ENCODE measurements around the gene DPEP1.
A peak's percentile ranks its signal among the peaks of the same experiment; 100 is the strongest.

The DPEP1 gene

DNA sequence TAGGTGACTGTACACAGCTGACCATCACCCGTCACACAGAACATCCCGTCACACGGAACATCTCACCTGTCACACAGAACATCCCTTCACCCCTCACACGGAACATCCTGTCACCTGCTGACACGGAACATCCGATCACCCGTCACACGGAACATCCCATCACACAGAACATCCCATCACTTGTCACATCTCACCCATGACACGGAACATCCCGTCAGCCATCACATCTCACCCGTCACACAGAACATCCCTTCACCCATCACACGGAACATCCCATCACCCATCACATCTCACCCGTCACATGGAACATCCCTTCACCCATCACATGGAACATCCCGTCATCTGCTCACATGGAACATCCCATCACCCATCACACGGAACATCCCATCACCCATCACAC lies 34.1 kb upstream of the DPEP1 start:
- H3K4me3 ChIP-seq (ENCODE audit: low read depth in 1 of 2, low read length in 2 of 2): no peak overlapping the region
- H3K4me1 ChIP-seq (ENCODE audit: control insufficient read depth in 1 of 2, insufficient read depth in 2 of 2, low read length in 2 of 2): peaks cover 11 to 23% of the 10 kb centered on the region in 2 donors
- H3K27me3 ChIP-seq (ENCODE audit: control insufficient read depth in 1 of 2, insufficient read depth in 2 of 2, low read length in 2 of 2): peaks cover 1% of the 10 kb centered on the region in 2 donors
- H3K27ac ChIP-seq (ENCODE audit: low read depth, low read length): no peak overlapping the region
- H3K9ac ChIP-seq (ENCODE audit: low read depth in 1 of 2, low read length in 2 of 2): no peak overlapping the region
- no peaks in the 10 kb centered on the region for H3K9me3 ChIP-seq (ENCODE audit: control insufficient read depth in 1 of 2, low read length in 2 of 2)
- no peaks in the 10 kb centered on the region for H3K36me3 ChIP-seq (ENCODE audit: control insufficient read depth in 1 of 2, insufficient read depth in 2 of 2, low read length in 2 of 2)

DNA sequence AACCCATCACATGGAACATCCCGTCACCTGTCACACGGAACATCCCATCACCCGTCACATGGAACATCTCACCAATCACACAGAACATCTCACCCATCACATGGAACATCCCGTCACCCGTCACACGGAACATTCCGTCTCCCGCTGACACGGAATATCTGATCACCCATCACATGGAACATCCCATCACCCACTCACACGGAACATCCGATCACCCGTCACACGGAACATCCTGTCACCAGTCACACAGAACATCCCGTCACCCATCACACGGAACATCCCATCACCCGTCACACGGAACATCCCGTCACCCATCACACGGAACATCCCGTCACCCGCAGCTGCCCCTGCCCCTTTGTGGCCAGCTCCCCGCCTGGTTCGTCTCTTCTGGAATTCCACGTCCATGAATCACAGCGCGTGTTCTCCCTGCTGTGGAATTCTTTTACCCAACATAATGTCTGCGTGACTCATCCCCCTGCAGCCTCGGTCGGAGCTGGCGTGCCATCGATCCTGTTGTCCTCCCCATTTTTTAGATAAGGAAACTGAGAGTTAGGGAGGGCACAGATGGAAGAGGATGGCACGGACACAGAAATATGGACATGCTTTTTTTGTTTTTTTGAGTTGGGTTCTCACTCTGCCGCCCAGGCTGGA lies 32.3 kb upstream of the DPEP1 start:
- Histone ChIP-seq H3K4me1 (ENCODE audit: control insufficient read depth in 1 of 2, insufficient read depth in 2 of 2, low read length in 2 of 2) (peaks cover 11 to 14% of the 10 kb centered on the region in 2 donors), H3K4me3 (ENCODE audit: low read depth in 1 of 2, low read length in 2 of 2) (no peak overlapping the region), H3K9me3 (ENCODE audit: control insufficient read depth in 1 of 2, low read length in 2 of 2) (no peaks in the 10 kb centered on the region), H3K27me3 (ENCODE audit: control insufficient read depth in 1 of 2, insufficient read depth in 2 of 2, low read length in 2 of 2) (no peaks in the 10 kb centered on the region), H3K27ac (ENCODE audit: low read depth, low read length) (no peak overlapping the region), H3K36me3 (ENCODE audit: control insufficient read depth in 1 of 2, insufficient read depth in 2 of 2, low read length in 2 of 2) (no peaks in the 10 kb centered on the region), H3K9ac (ENCODE audit: low read depth in 1 of 2, low read length in 2 of 2) (no peak overlapping the region)

DNA sequence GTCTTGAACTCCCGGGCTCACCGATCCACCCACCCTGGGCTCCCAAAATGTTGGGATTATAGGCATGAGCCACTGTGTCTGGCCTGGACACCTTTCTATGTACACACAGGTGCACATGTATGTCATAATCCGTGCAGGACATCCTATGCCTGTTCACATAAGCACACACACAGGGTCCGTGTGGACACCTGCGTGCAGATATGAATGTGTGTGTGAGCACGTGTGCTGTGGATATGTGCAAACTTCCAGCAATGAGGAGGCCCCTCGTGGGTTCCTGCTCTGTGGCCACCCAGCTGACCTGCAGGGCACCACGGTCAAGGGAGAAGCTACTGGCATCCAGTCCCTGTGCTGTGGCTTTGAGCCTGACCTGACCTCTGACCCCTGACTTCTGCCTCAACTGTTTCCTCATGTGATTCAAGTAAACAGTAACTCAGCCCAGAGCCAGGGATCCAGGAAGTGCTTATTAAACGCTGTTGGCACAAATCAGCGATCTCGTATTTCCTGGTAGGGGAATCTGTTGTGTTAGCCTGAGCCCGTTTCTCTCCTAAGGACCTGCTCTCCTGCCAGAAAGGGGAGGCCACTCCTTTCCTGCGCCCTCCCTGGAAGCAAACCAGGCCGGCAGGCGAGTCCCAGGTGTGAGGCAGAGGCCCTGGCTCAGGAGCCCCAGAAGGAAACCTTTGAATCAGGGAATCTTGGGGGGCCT lies 31.4 kb upstream of the DPEP1 start:
- Histone ChIP-seq H3K4me3 (ENCODE audit: low read depth in 1 of 2, low read length in 2 of 2) (no peak overlapping the region), H3K4me1 (ENCODE audit: control insufficient read depth in 1 of 2, insufficient read depth in 2 of 2, low read length in 2 of 2) (peaks cover 11 to 14% of the 10 kb centered on the region in 2 donors), H3K9ac (ENCODE audit: low read depth in 1 of 2, low read length in 2 of 2) (peak overlapping the region; percentile 36 to 43), H3K9me3 (ENCODE audit: control insufficient read depth in 1 of 2, low read length in 2 of 2) (no peaks in the 10 kb centered on the region), H3K27me3 (ENCODE audit: control insufficient read depth in 1 of 2, insufficient read depth in 2 of 2, low read length in 2 of 2) (no peaks in the 10 kb centered on the region), H3K27ac (ENCODE audit: low read depth, low read length) (peak overlapping the region; percentile 47), H3K36me3 (ENCODE audit: control insufficient read depth in 1 of 2, insufficient read depth in 2 of 2, low read length in 2 of 2) (no peaks in the 10 kb centered on the region)

DNA sequence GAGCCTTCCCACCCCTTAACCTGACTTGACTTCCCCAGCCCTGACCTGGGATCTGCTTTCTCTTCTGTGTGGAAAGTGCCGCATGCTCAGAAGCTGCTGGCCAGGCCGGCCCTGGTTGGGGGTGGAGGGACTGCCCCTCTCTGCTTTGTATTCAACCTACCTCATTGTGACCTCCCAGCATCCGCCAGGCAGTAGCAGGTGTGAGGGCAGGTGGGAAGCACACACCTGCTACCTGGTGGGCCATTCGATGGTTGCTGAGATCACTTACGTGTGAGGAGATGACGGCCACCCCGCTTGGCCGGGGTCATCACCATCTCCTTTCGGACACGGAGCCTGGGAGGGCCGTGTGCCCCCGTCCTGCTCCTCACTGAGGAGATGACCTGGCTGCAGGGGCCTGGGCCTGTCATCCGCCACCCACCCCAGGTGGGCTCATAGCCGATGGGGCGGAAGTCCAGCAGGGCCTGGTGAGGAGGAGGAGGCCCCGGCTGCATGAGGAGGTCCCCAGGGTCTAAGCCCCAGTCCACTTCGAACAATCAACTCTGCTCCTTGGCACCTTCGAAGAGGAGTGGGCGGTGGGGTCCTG lies 30.7 kb upstream of the DPEP1 start:
- no peaks in the 10 kb centered on the region for H3K27me3 ChIP-seq (ENCODE audit: control insufficient read depth in 1 of 2, insufficient read depth in 2 of 2, low read length in 2 of 2)
- no peaks in the 10 kb centered on the region for H3K36me3 ChIP-seq (ENCODE audit: control insufficient read depth in 1 of 2, insufficient read depth in 2 of 2, low read length in 2 of 2)
- no peak overlapping the region for H3K4me3 ChIP-seq (ENCODE audit: low read depth in 1 of 2, low read length in 2 of 2)
- H3K9me3 ChIP-seq (ENCODE audit: control insufficient read depth in 1 of 2, low read length in 2 of 2): no peaks in the 10 kb centered on the region
- H3K9ac ChIP-seq (ENCODE audit: low read depth in 1 of 2, low read length in 2 of 2): peak overlapping the region; percentile 36 to 43
- peak overlapping the region; percentile 47 for H3K27ac ChIP-seq (ENCODE audit: low read depth, low read length)
- peaks cover 11 to 14% of the 10 kb centered on the region in 2 donors for H3K4me1 ChIP-seq (ENCODE audit: control insufficient read depth in 1 of 2, insufficient read depth in 2 of 2, low read length in 2 of 2)

DNA sequence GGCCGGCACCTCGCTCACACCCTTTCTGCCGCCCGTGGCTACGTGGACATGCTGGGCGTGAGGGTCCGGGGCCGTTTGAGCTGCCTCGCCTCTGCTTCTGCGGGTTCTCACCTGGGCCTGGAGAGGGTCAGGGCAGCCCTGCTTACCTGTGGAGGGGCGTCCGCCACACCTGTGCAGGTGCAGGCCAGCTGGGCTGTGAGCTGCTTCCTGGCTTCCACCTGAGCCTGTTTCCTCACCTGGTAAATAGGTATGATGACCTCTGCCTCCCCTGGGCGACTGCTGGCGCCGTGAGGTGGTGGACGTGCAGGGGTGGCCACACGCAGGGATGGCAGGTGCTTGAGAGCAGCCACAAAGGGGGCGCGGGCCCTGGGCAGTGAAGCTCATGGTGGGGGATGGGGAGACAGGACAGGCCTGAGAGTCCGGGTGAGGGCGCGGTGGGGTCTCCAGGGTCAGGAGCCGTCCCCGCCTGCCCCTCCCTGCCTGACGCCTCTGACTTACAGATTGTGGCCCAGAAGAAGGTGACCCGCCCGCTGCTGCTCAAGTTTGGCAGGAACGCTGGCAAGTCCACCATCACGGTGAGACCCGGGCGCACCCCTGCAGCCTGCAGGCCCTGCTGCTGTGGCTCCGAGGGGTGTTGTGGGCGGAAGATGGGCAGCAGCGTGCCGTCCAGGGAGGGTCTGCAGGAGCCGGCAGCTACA lies 30.1 kb upstream of the DPEP1 start:
- no peak overlapping the region for H3K27ac ChIP-seq (ENCODE audit: low read depth, low read length)
- no peaks in the 10 kb centered on the region for H3K9me3 ChIP-seq (ENCODE audit: control insufficient read depth in 1 of 2, low read length in 2 of 2)
- no peak overlapping the region for H3K9ac ChIP-seq (ENCODE audit: low read depth in 1 of 2, low read length in 2 of 2)
- peaks cover 11 to 14% of the 10 kb centered on the region in 2 donors for H3K4me1 ChIP-seq (ENCODE audit: control insufficient read depth in 1 of 2, insufficient read depth in 2 of 2, low read length in 2 of 2)
- no peak overlapping the region for H3K4me3 ChIP-seq (ENCODE audit: low read depth in 1 of 2, low read length in 2 of 2)
- no peaks in the 10 kb centered on the region for H3K36me3 ChIP-seq (ENCODE audit: control insufficient read depth in 1 of 2, insufficient read depth in 2 of 2, low read length in 2 of 2)
- no peaks in the 10 kb centered on the region for H3K27me3 ChIP-seq (ENCODE audit: control insufficient read depth in 1 of 2, insufficient read depth in 2 of 2, low read length in 2 of 2)

DNA sequence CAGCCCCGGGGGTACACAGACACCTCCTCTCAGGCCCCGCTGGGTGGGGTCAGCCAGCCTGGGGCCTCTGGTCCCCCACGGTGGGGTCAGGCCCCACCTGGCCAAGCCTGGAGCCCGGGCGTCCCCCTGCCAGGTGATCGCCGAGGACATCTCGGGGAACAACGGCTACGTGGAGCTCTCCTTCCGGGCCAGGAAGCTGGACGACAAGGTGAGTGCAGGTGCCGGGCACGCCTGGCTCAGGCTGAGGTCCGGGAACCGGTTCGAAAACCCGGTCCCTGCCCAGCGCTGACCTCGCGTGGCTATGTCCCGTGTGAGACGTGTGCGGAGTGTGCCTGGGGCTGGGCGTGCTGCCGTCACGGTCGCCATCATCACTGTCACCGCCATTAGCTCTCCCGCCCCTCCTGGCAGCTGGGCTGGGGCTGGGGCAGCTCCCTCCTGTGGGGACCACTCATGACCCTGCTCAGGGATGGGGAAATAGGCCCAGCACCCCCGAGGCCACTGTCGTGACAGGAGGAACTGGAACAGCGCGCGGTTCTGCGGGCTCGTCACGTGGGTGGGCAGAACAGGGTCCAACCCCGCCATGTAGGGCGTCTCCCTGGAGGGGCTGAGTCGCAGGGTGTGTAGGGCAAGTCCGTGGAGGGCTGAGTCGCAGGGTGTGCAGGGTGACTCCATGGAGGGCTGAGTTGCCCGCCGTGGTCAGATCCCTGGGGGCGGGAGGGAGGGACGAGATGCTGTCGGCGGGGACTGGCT lies 29.4 kb upstream of the DPEP1 start:
- H3K36me3 ChIP-seq (ENCODE audit: control insufficient read depth in 1 of 2, insufficient read depth in 2 of 2, low read length in 2 of 2): no peaks in the 10 kb centered on the region
- no peaks in the 10 kb centered on the region for H3K27me3 ChIP-seq (ENCODE audit: control insufficient read depth in 1 of 2, insufficient read depth in 2 of 2, low read length in 2 of 2)
- H3K4me3 ChIP-seq (ENCODE audit: low read depth in 1 of 2, low read length in 2 of 2): no peak overlapping the region
- no peak overlapping the region for H3K9ac ChIP-seq (ENCODE audit: low read depth in 1 of 2, low read length in 2 of 2)
- H3K27ac ChIP-seq (ENCODE audit: low read depth, low read length): no peak overlapping the region
- peaks cover 11 to 14% of the 10 kb centered on the region in 2 donors for H3K4me1 ChIP-seq (ENCODE audit: control insufficient read depth in 1 of 2, insufficient read depth in 2 of 2, low read length in 2 of 2)
- no peaks in the 10 kb centered on the region for H3K9me3 ChIP-seq (ENCODE audit: control insufficient read depth in 1 of 2, low read length in 2 of 2)

DNA sequence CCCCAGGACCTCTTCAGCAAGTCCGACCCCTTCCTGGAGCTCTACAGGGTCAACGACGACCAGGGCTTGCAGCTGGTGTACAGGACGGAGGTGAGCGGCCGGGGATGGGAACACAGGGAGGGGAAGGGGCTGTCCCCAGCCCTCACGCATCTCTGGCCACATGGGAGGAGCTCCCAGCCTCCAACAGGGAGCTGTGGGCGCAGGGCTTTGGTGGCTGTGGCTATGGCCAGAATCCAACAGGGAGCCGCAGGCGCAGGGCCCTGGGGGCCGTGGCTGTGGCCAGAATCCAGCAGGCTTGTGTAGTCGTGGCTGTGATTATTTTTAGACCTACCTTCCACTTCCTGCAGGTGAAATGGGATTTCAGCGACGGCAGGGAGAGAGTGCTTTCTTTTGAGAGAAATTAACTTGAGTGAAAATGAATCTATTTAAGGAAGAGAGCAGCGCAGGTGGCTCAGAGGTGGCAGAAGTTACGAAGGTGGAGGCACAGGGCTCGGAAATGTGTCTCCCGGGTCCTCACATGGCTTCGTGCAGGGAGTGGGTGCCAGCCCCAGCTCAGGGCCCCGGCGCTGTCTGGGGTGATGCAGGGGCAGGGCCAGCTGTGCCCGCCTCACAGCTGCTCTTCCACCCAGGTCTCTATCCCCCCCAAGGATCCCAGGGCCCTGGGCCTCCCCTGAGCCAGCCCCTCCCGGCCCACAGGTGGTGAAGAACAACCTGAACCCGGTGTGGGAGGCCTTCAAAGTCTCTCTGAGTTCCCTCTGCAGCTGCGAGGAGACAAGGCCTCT lies 28.5 kb upstream of the DPEP1 start:
- H3K9ac ChIP-seq (ENCODE audit: low read depth in 1 of 2, low read length in 2 of 2): no peak overlapping the region
- H3K4me1 ChIP-seq (ENCODE audit: control insufficient read depth in 1 of 2, insufficient read depth in 2 of 2, low read length in 2 of 2): peaks cover 11 to 14% of the 10 kb centered on the region in 2 donors
- H3K27me3 ChIP-seq (ENCODE audit: control insufficient read depth in 1 of 2, insufficient read depth in 2 of 2, low read length in 2 of 2): no peaks in the 10 kb centered on the region
- H3K4me3 ChIP-seq (ENCODE audit: low read depth in 1 of 2, low read length in 2 of 2): no peak overlapping the region
- no peaks in the 10 kb centered on the region for H3K9me3 ChIP-seq (ENCODE audit: control insufficient read depth in 1 of 2, low read length in 2 of 2)
- H3K27ac ChIP-seq (ENCODE audit: low read depth, low read length): no peak overlapping the region
- H3K36me3 ChIP-seq (ENCODE audit: control insufficient read depth in 1 of 2, insufficient read depth in 2 of 2, low read length in 2 of 2): no peaks in the 10 kb centered on the region

DNA sequence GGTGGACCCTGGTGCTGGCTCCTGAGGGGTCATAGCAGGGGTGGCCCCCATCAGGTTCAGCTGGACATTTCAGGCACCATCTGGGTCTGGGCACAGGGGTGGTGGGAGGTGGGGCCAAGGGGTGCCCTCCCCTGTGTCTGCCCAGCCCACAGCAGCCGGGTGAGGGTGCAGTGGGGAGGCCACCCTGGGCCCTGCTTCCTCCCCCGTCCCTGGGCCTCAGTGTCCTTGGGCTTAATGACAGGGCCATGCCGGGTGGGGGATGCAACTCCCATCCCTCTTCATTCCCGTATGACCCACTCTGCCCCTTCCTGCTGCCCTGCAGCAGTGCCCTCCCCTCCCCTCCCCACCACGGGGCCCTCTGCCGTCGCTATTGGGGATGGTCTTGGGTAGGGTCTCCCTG lies 27.2 kb upstream of the DPEP1 start:
- H3K4me1 ChIP-seq (ENCODE audit: control insufficient read depth in 1 of 2, insufficient read depth in 2 of 2, low read length in 2 of 2): peaks cover 11 to 14% of the 10 kb centered on the region in 2 donors
- H3K4me3 ChIP-seq (ENCODE audit: low read depth in 1 of 2, low read length in 2 of 2): no peak overlapping the region
- no peak overlapping the region for H3K9ac ChIP-seq (ENCODE audit: low read depth in 1 of 2, low read length in 2 of 2)
- H3K36me3 ChIP-seq (ENCODE audit: control insufficient read depth in 1 of 2, insufficient read depth in 2 of 2, low read length in 2 of 2): no peaks in the 10 kb centered on the region
- H3K9me3 ChIP-seq (ENCODE audit: control insufficient read depth in 1 of 2, low read length in 2 of 2): no peaks in the 10 kb centered on the region
- H3K27me3 ChIP-seq (ENCODE audit: control insufficient read depth in 1 of 2, insufficient read depth in 2 of 2, low read length in 2 of 2): no peaks in the 10 kb centered on the region
- H3K27ac ChIP-seq (ENCODE audit: low read depth, low read length): no peak overlapping the region

DNA sequence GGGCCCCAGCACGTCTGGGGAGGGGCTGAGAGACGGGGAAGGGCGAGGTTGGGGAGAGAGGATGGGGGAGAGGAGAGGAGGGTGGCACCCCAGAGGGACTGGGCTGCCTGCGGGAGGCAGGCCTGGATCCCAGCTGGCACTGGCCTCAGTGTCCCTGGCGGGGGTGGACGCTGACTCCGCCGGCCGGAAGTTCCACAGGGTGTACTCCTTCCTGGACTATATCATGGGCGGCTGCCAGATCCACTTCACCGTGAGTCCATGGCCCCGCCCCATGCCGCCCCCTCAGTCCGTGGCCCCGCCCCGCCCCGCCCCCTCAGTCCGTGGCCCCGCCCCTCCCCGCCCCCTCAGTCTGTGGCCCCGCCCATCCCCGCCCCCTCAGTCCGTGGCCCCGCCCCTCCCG lies 26.6 kb upstream of the DPEP1 start:
- H3K9ac ChIP-seq (ENCODE audit: low read depth in 1 of 2, low read length in 2 of 2): no peak overlapping the region
- peaks cover 10 to 14% of the 10 kb centered on the region in 2 donors for H3K4me1 ChIP-seq (ENCODE audit: control insufficient read depth in 1 of 2, insufficient read depth in 2 of 2, low read length in 2 of 2)
- no peaks in the 10 kb centered on the region for H3K9me3 ChIP-seq (ENCODE audit: control insufficient read depth in 1 of 2, low read length in 2 of 2)
- no peak overlapping the region for H3K27ac ChIP-seq (ENCODE audit: low read depth, low read length)
- no peaks in the 10 kb centered on the region for H3K36me3 ChIP-seq (ENCODE audit: control insufficient read depth in 1 of 2, insufficient read depth in 2 of 2, low read length in 2 of 2)
- H3K4me3 ChIP-seq (ENCODE audit: low read depth in 1 of 2, low read length in 2 of 2): no peak overlapping the region
- no peaks in the 10 kb centered on the region for H3K27me3 ChIP-seq (ENCODE audit: control insufficient read depth in 1 of 2, insufficient read depth in 2 of 2, low read length in 2 of 2)

All from duodenal mucosa (tissue), 2 donors.